Epithelial cell of proximal tubule (primary cell): ENCODE results near the gene YBX1. TPM values are rescaled to one million over a fixed set of nuclear protein-coding genes. Genes with fewer than 3 reads are reported as not detected.
"Not testable (repeated sequence)": the region's sequence is repeated elsewhere in the genome, so short reads cannot be mapped to it uniquely, and the experiment has no call there.

Experiments used
- DNase-seq: peaks from one replicate; pipeline ENCODE4 v3.0.0-alpha.2; 2011; ENCODE audit warnings: low read depth
- H3K4me3 ChIP-seq: 2 replicates; pipeline ENCODE4 v1.5.1; 2011; ENCODE audit warnings: low read depth, mild to moderate bottlenecking, low read length
- total RNA-seq: library from RNA; depleted of rRNA; stranded (reverse); fragments of >200 nt; gene quantifications from 2 replicates; pipeline ENCODE4 v1.2.3, GENCODE V29; 2015
- TF ChIP-seq, protein P1 (sequence below): conservative IDR thresholded peaks from 2 replicates; pipeline ENCODE4 v1.5.1; 2012; ENCODE audit warnings: low read depth, mild to moderate bottlenecking, low read length

YBX1 gene
- total RNA-seq, 1 donor from 2014 or later, result 790 TPM

DNA sequence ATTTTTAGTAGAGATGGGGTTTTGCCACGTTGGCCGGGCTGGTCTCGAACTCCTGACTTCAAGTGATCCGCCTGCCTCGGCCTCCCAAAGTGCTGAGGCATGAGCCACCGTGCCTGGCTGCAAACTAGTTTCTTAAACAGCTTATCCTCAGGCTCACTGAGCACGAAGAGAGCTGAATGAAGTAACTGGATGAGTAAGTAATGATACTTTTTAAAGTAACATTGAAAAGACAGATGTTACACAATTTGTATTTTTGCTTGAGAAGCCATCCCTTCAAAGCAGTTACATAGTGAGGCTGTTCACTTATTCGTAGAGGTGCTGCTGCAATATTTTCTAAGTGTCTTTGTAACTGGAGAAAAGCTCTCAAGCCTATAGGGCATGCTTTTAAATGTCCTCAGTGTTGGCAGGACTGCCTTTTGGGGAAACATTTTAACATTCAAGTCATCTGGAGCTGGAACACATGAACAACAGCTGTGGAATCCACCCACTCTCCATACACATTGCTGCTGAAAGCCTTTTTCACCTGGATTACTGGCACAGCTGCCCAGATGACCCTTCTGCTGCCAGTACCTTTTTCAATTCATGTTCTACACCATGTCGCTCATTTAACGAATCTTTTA lies 2.7 kb upstream of the YBX1 start:
- no peak overlapping the region for H3K4me3 ChIP-seq
- DNase-seq, result peak; percentile 46
- TF ChIP-seq, protein P1, sequence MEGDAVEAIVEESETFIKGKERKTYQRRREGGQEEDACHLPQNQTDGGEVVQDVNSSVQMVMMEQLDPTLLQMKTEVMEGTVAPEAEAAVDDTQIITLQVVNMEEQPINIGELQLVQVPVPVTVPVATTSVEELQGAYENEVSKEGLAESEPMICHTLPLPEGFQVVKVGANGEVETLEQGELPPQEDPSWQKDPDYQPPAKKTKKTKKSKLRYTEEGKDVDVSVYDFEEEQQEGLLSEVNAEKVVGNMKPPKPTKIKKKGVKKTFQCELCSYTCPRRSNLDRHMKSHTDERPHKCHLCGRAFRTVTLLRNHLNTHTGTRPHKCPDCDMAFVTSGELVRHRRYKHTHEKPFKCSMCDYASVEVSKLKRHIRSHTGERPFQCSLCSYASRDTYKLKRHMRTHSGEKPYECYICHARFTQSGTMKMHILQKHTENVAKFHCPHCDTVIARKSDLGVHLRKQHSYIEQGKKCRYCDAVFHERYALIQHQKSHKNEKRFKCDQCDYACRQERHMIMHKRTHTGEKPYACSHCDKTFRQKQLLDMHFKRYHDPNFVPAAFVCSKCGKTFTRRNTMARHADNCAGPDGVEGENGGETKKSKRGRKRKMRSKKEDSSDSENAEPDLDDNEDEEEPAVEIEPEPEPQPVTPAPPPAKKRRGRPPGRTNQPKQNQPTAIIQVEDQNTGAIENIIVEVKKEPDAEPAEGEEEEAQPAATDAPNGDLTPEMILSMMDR, result no peak

DNA sequence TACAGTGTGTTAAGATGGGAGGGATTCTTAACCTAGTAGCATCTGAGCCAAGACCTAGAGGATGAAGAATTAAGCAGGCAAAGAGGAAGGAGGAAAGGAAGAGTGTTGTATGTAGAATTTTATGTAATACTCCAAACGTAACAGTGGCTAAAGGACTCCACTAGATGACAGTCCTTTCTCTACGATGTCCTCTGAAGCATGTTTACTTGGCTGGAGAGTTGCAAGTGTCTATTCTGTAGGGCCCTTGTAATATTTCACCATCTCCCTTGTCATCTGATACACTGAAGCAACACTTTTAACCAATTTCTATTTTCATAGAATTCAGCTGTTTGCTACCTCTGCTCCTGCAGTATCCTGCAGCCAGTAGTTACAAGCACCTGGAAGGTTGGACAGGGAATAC lies 2.2 kb upstream of the YBX1 start:
- H3K4me3 ChIP-seq, result no peak overlapping the region
- no peak for DNase-seq
- TF ChIP-seq, protein P1, result no peak

DNA sequence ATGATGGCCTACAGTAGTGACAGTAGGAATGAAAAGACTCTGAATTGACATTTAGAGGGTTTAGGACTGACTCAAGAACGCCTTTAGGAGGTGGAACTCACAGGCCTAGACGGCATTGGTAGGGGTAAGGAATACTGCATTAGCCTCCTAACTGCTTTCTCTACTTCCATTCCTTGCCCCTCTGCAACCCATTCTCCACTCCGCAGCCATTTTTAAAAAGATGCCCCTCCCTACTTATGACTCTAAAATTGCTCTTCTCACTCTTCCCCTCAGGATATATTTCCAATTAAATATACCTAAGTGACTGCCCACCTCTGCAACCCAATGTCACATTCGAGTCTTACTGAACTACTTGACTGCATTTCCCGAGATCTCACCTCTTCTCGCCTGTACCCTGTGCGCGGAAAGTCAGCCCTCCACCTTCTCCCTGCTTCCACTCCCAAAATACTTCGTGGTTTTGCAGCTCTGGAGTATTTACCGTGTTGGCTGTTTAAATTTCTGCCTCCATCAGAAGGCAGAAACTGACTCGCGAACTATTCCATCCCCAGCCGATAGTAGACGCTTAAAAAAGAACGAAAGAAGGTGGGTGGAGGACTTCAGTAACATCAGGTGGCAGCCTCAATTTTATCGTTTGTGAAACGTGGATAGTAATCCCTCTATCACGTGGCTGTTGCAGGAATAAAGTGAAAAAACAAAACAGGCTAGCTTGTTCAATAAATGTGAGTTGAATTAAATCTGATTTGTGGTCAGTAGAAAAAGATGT lies 1.1 kb upstream of the YBX1 start:
- peak overlapping the region; percentile 89 for H3K4me3 ChIP-seq
- TF ChIP-seq, protein P1, result no peak
- no peak for DNase-seq

DNA sequence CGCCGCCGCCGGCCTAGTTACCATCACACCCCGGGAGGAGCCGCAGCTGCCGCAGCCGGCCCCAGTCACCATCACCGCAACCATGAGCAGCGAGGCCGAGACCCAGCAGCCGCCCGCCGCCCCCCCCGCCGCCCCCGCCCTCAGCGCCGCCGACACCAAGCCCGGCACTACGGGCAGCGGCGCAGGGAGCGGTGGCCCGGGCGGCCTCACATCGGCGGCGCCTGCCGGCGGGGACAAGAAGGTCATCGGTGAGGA lies 193 bp downstream of the YBX1 start:
- DNase-seq, result not testable (repeated sequence)
- H3K4me3 ChIP-seq, result peak overlapping the region; percentile 89

DNA sequence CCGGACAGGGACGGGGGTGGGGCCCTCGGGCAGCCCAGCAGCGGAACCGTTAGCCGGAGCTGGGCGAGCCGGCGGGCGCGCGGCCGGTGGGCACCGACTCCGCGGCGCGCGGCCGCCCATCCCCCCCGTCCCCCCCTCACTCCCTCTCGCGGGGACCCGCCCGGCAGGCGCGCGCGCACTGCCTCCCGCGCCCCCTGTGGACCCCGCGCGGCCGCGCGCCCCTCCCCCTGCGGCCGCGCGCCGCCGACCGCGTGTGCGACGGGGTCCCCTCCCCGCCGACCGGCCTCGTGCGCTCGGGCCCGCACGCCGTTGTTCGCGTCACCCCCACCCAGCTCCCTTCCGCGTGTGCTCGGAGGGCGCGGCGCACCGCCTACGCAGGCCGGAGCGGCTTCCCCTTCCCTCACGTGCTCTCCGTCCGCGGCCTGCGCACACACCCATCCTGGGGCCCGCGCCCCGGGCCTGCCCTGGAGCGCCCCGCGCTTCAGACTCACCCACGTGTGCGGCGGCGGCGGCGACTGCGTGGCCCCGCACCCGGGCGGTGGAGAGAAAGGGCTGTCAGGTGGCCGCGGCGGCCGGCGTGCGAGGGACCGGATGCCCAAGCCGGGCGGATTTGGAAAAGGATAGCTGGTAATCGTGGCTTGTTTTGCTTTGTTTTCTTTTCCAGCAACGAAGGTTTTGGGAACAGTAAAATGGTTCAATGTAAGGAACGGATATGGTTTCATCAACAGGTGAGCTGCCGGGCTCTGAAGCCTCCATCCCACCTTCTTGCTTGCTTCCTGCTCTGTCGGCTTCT lies 717 bp downstream of the YBX1 start:
- H3K4me3 ChIP-seq, result peak overlapping the region; percentile 89
- DNase-seq, result no peak
- TF ChIP-seq, protein P1, result no peak

DNA sequence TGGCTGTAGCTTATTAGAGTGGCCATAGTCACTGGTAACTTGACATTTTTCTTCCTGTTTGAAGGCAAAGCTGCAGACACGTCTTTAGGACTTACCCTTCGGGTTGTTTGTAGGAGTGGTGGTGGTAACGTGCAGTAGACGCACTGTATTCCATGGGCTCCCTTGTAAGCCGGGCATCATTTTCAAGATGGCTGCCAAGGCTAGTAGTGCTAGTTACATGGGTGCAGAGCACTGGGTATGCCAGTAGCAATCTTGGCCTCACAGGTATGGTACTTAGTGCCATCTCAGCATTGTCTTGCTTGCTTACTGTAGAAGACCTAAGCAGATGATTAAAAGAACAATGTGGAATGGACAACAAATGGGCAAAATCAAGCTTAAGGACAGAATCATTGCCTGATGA lies 1.9 kb downstream of the YBX1 start:
- DNase-seq, result no peak
- H3K4me3 ChIP-seq, result peak overlapping the region; percentile 89
- TF ChIP-seq, protein P1, result no peak

DNA sequence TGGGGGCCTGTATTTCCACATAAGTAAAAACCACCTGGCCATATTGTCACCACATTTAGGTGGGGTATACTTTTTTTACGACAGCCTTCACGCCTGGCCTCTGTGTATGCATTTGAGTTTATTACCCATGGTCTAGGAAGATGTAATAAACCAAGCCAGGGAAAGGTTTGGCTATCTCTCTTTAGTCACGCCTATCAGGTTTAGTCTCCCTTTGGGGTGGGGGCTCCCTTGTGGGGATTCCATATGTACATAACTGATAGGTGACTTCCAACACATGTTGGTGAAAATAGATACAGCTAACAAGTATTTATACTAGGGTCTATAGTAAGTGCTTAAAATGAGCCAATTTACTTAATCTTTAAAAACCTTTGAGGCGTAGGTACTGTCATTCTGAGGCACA lies 4.2 kb downstream of the YBX1 start:
- TF ChIP-seq, protein P1, result no peak
- DNase-seq, result no peak
- no peak overlapping the region for H3K4me3 ChIP-seq
